ENCODE measurements around the gene PCMTD2.

PCMTD2 gene

GRCh38 chr20:64255361-64256281 is at the start of gene PCMTD2:
TSS of gene PCMTD2 (plus strand) at chr20:64255748. CDS start at chr20:64259966, 4,218 bp downstream.
- TF ChIP-seq CTCF (IDR thresholded peaks at IDR 0.05) (no peak), ZFX (IDR thresholded peaks at IDR 0.05; ENCODE audit: borderline replicate concordance) (no peak)

GRCh38 chr20:64206614-64207013 is 48.9 kb upstream of the PCMTD2 start:
- TF ChIP-seq CTCF (IDR thresholded peaks at IDR 0.05) (no peak), ZFX (IDR thresholded peaks at IDR 0.05; ENCODE audit: borderline replicate concordance) (no peak)
- no peak overlapping the region for H3K27ac ChIP-seq

More at GRCh38 chr20:64255361-64256281, at the start of gene PCMTD2:
- H3K27ac ChIP-seq, result peak within 1 kb of the TSS; percentile 34

- TF ChIP-seq CTCF (IDR thresholded peaks at IDR 0.05) (no peak), ZFX (IDR thresholded peaks at IDR 0.05; ENCODE audit: borderline replicate concordance) (no peak)
Observed at GRCh38 chr20:64207641-64208590, 47.6 kb upstream of the PCMTD2 start.

GRCh38 chr20:64209148-64209547 is 46.4 kb upstream of the PCMTD2 start:
- no peak overlapping the region for H3K27ac ChIP-seq
- TF ChIP-seq CTCF (IDR thresholded peaks at IDR 0.05) (no peak), ZFX (IDR thresholded peaks at IDR 0.05; ENCODE audit: borderline replicate concordance) (no peak)

More at GRCh38 chr20:64207641-64208590, 47.6 kb upstream of the PCMTD2 start:
- no peak overlapping the region for H3K27ac ChIP-seq

- no peak overlapping the region for H3K27ac ChIP-seq
Observed at GRCh38 chr20:64210656-64211369, 44.7 kb upstream of the PCMTD2 start.

More at GRCh38 chr20:64210656-64211369, 44.7 kb upstream of the PCMTD2 start:
- no peak for TF ChIP-seq CTCF (IDR thresholded peaks at IDR 0.05)
- TF ChIP-seq ZFX (IDR thresholded peaks at IDR 0.05; ENCODE audit: borderline replicate concordance), result no peak
